Transverse colon (tissue), 4 donors: ENCODE data around the gene MRPL23.

ENCODE experiments used
- CTCF ChIP-seq, 5 experiments: fragments of 200-600 bp in 3 of 5; fragments of 450-650 bp in 2 of 5; sonication (generic) in 3 of 5; IDR thresholded peaks; 1 replicate in 2 of 5; 2 replicates in 3 of 5; pipeline ENCODE4 v1.5.1; 2016 to 2017; ENCODE audit warnings: antibody characterized with exemption in 5 of 5, inconsistent platforms in 3 of 5, mild to moderate bottlenecking in 2 of 5, moderate library complexity in 1 of 5
- POLR2AphosphoS5 ChIP-seq, 3 donors: sonication (generic); formaldehyde crosslinking; IDR thresholded peaks; one replicate each; pipeline ENCODE4 v1.6.1; 2016; ENCODE audit warnings: antibody characterized with exemption in 3 of 3

DNA sequence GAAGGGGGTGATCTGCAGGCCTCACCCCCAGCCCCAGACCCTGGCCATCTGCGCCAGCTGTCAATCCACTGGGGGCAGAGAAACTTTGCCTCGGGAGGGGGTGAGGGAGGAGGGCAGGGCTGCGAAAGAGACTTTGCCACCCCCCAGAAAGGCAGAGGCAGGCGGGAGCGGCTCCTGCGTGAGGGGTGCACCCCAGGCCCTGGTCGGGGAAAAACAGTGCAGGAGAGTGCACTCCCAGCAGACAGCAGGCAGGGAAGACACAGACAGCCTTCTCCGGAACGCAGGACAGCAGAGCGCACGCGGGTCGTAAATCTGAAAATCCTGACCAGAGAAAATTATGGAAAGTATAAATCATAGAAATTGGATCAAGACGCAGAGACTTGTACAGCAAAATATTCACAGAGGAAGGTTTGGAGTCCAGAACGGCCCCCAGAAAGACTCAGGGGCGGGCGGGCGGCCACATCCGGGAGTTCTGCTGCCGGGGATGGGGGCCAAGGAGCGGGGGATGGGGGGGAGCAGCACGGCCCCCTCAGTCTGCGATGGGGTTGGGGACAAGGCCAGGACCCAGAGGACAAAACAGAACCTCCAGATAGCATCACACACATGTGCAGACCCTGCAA lies 8.0 kb upstream of the MRPL23 start:
- TF ChIP-seq CTCF (IDR thresholded peaks at IDR 0.05) (no peak), POLR2AphosphoS5 (IDR thresholded peaks at IDR 0.05) (no peak)
